IMR-90 (cell line): Measurements from ENCODE around the gene C10orf95. TPM values are rescaled to one million over a fixed set of nuclear protein-coding genes. Genes with fewer than 3 reads are reported as not detected.

ENCODE experiments used
- ATAC-seq: fragments of 200-7000 bp; cut with Tn5 transposase; 2 replicates; pipeline ENCODE4 v1.9.1; 2020; ENCODE audit warnings: low read depth, mild to moderate bottlenecking, moderate library complexity
- BruUV-seq: library from RNA; stranded (reverse); fragments of 400-500 nt; replicated peaks from 2 replicates; lab custom pipeline; 2021; lab: Mats Ljungman, UMichigan
- CTCF ChIA-PET: fragments of 300-600 bp; formaldehyde crosslinking; extraction: SDS; loops from one replicate; lab custom pipeline; 2021; ENCODE audit warnings: antibody characterized with exemption; lab: Yijun Ruan, JAX
- POLR2A ChIA-PET: fragments of 300-600 bp; sonication (Branson Sonifier 250); formaldehyde crosslinking; loops from one replicate; lab custom pipeline; 2022; ENCODE audit warnings: antibody characterized with exemption; ENCODE audit not compliant: unreplicated experiment; lab: Charles Lee
- DNase-seq: peaks from one replicate; pipeline ENCODE4 v3.0.0; 2013
- H2AFZ ChIP-seq: replicated peaks from 2 replicates; pipeline ENCODE3; 2013; ENCODE audit warnings: low read length, mild to moderate bottlenecking; ENCODE audit not compliant: poor library complexity
- H2AK5ac ChIP-seq: 2 replicates; pipeline ENCODE4 v1.6.1; 2013; ENCODE audit warnings: low read depth, low read length, inconsistent platforms
- H2AK9ac ChIP-seq: replicated peaks from 2 replicates; pipeline ENCODE3; 2013; ENCODE audit warnings: mild to moderate bottlenecking, low read depth, low read length, moderate library complexity; ENCODE audit not compliant: poor library complexity
- H2BK120ac ChIP-seq: 2 replicates; pipeline ENCODE4 v1.6.1; 2013; ENCODE audit warnings: low read depth, low read length, inconsistent platforms
- H2BK15ac ChIP-seq: 3 replicates; pipeline ENCODE4 v1.6.1; 2013; ENCODE audit warnings: low read depth, low read length, inconsistent platforms
- H2BK20ac ChIP-seq: 2 replicates; pipeline ENCODE4 v1.6.1; 2013; ENCODE audit warnings: low read depth, mild to moderate bottlenecking, inconsistent platforms, low read length, moderate library complexity
- H2BK5ac ChIP-seq: 2 replicates; pipeline ENCODE4 v1.6.1; 2013; ENCODE audit warnings: mild to moderate bottlenecking, low read depth, low read length, inconsistent platforms; ENCODE audit not compliant: poor library complexity, severe bottlenecking
- H3K14ac ChIP-seq: replicated peaks from 2 replicates; pipeline ENCODE4 v1.6.1; 2013; ENCODE audit warnings: low read depth, low read length, inconsistent platforms
- H3K18ac ChIP-seq: 2 replicates; pipeline ENCODE4 v1.6.1; 2013; ENCODE audit warnings: low read depth, low read length, control low read depth
- H3K23ac ChIP-seq: 2 replicates; pipeline ENCODE4 v1.6.1; 2013; ENCODE audit warnings: low read depth, low read length, inconsistent platforms
- H3K27ac ChIP-seq: 2 replicates; pipeline ENCODE4 v1.5.1; 2013; ENCODE audit warnings: mild to moderate bottlenecking, control low read depth, low read length; ENCODE audit not compliant: insufficient read depth
- H3K27me3 ChIP-seq: 2 replicates; pipeline ENCODE4 v1.6.1; 2013; ENCODE audit warnings: low read length; ENCODE audit not compliant: control insufficient read depth, insufficient read depth
- H3K36me3 ChIP-seq: 2 replicates; pipeline ENCODE4 v1.6.1; 2013; ENCODE audit warnings: low read length, mixed read lengths; ENCODE audit not compliant: control insufficient read depth, insufficient read depth
- H3K4ac ChIP-seq: 2 replicates; pipeline ENCODE4 v1.6.1; 2013; ENCODE audit warnings: low read depth, low read length, inconsistent platforms
- H3K4me1 ChIP-seq: 2 replicates; pipeline ENCODE4 v1.6.1; 2013; ENCODE audit warnings: low read length, mixed read lengths; ENCODE audit not compliant: control insufficient read depth, insufficient read depth
- H3K4me2 ChIP-seq: 2 replicates; pipeline ENCODE4 v1.6.1; 2013; ENCODE audit warnings: low read depth, mild to moderate bottlenecking, control low read depth, low read length, moderate library complexity
- H3K4me3 ChIP-seq: 2 replicates; pipeline ENCODE4 v1.5.1; 2013; ENCODE audit warnings: low read depth, mild to moderate bottlenecking, control low read depth, low read length, moderate library complexity; ENCODE audit not compliant: insufficient read depth
- H3K56ac ChIP-seq: 2 replicates; pipeline ENCODE4 v1.6.1; 2013; ENCODE audit warnings: low read length, inconsistent platforms; ENCODE audit not compliant: insufficient read depth; ENCODE audit errors: extremely low read depth
- H3K79me1 ChIP-seq, 2 experiments: 2 replicates each; pipeline ENCODE4 v1.6.1; 2013; ENCODE audit warnings: low read length in 2 of 2, inconsistent platforms in 1 of 2, low read depth in 1 of 2
- H3K9ac ChIP-seq: 2 replicates; pipeline ENCODE4 v1.6.1; 2013; ENCODE audit warnings: low read depth, low read length, control low read depth
- H3K9me1 ChIP-seq: 2 replicates; pipeline ENCODE4 v1.6.1; 2013; ENCODE audit warnings: low read length, inconsistent platforms; ENCODE audit not compliant: insufficient read depth
- H3K9me3 ChIP-seq: 2 replicates; pipeline ENCODE4 v1.6.1; 2013; ENCODE audit warnings: low read length; ENCODE audit not compliant: control insufficient read depth, insufficient read depth
- H4K20me1 ChIP-seq: 2 replicates; pipeline ENCODE4 v1.6.1; 2013; ENCODE audit warnings: low read length, inconsistent platforms; ENCODE audit not compliant: insufficient read depth
- H4K5ac ChIP-seq: 2 replicates; pipeline ENCODE4 v1.6.1; 2013; ENCODE audit warnings: mild to moderate bottlenecking, low read depth, low read length, control low read depth
- H4K8ac ChIP-seq, 2 experiments: 2 replicates each; pipeline ENCODE4 v1.6.1; 2013; ENCODE audit warnings: low read depth in 2 of 2, low read length in 2 of 2, control low read depth in 1 of 2, inconsistent platforms in 1 of 2
- H4K91ac ChIP-seq: 2 replicates; pipeline ENCODE4 v1.6.1; 2013; ENCODE audit warnings: low read depth, low read length, inconsistent platforms; ENCODE audit not compliant: insufficient read depth
- BHLHE40 ChIP-seq: fragments of 150-350 bp; IDR thresholded peaks from 2 replicates; pipeline ENCODE4 v1.6.1; 2016; ENCODE audit warnings: mild to moderate bottlenecking, low read depth, low read length
- CEBPB ChIP-seq: IDR thresholded peaks from 2 replicates; pipeline ENCODE4 v1.6.1; 2012; ENCODE audit warnings: low read depth, low read length, improper control_type of control experiment
- CHD1 ChIP-seq: IDR thresholded peaks from 2 replicates; pipeline ENCODE4 v1.6.1; 2012; ENCODE audit warnings: low read depth, low read length, improper control_type of control experiment
- CTCF ChIP-seq: conservative IDR thresholded peaks from 2 replicates; pipeline ENCODE4 v1.5.1; 2012; ENCODE audit warnings: mild to moderate bottlenecking, low read depth, low read length, improper control_type of control experiment
- FOS ChIP-seq: fragments of 150-350 bp; IDR thresholded peaks from 2 replicates; pipeline ENCODE4 v1.6.1; 2016; ENCODE audit warnings: low read depth, low read length
- MAFK ChIP-seq: IDR thresholded peaks from 2 replicates; pipeline ENCODE4 v1.6.1; 2012; ENCODE audit warnings: low read depth, low read length, improper control_type of control experiment
- MAZ ChIP-seq: IDR thresholded peaks from 2 replicates; pipeline ENCODE4 v1.6.1; 2012; ENCODE audit warnings: low read depth, mild to moderate bottlenecking, low read length, improper control_type of control experiment, moderate library complexity, borderline replicate concordance
- MXI1 ChIP-seq: IDR thresholded peaks from 2 replicates; pipeline ENCODE4 v1.6.1; 2012; ENCODE audit warnings: low read depth, mild to moderate bottlenecking, low read length, moderate library complexity, borderline replicate concordance
- NFE2L2 ChIP-seq: fragments of 150-350 bp; IDR thresholded peaks from 2 replicates; pipeline ENCODE4 v1.6.1; 2016; ENCODE audit warnings: low read depth, mild to moderate bottlenecking, low read length
- POLR2A ChIP-seq: IDR thresholded peaks from 2 replicates; pipeline ENCODE4 v1.6.1; 2012; ENCODE audit warnings: mild to moderate bottlenecking, low read depth, low read length
- RAD21 ChIP-seq: IDR thresholded peaks from 2 replicates; pipeline ENCODE4 v1.6.1; 2012; ENCODE audit warnings: low read length, improper control_type of control experiment
- RCOR1 ChIP-seq: IDR thresholded peaks from 2 replicates; pipeline ENCODE4 v1.6.1; 2012; ENCODE audit warnings: mild to moderate bottlenecking, low read length, improper control_type of control experiment; ENCODE audit not compliant: insufficient replicate concordance
- RFX5 ChIP-seq: IDR thresholded peaks from 2 replicates; pipeline ENCODE4 v1.8.0; 2012; ENCODE audit warnings: low read depth, mild to moderate bottlenecking, low read length, moderate library complexity
- SMC3 ChIP-seq: fragments of 150-350 bp; IDR thresholded peaks from 2 replicates; pipeline ENCODE4 v1.6.1; 2016; ENCODE audit warnings: low read depth, mild to moderate bottlenecking, antibody characterized with exemption, low read length, moderate library complexity
- WGBS, 2 experiments: methylation state at CpG; one replicate each; pipeline versions ENCODE4 v1.1.5 to v1.1.7; 2013; ENCODE audit warnings: missing lambda C conversion rate in 2 of 2; ENCODE audit not compliant: insufficient read length in 1 of 2; ENCODE audit errors: extremely low coverage in 2 of 2; 5-methylcytosine and 5-hydroxymethylcytosine counted together
- dilution Hi-C: fragments of 300-500 bp; cut with HindIII; formaldehyde crosslinking; loops from one replicate; pipeline ENCODE4 v1.14.3; 2018; ENCODE audit warnings: low sequenced_read_pairs; ENCODE audit not compliant: unreplicated experiment
- in situ Hi-C: fragments of 300-500 bp; cut with MboI; formaldehyde crosslinking; loops from 3 replicates; pipeline ENCODE4 v1.14.3; 2019; ENCODE audit warnings: low sequenced_read_pairs, inconsistent platforms, mixed read lengths
- intact Hi-C: fragments of 100-400 bp; cut with micrococcal nuclease; formaldehyde crosslinking; loops from 2 replicates; pipeline ENCODE4 v1.10.0; 2022
- polyA plus RNA-seq, 3 experiments: library from polyadenylated mRNA; depleted of rRNA; stranded (reverse); fragments of >200 nt; gene quantifications; 2 replicates each; pipeline ENCODE4 v1.2.3, GENCODE V29; 2012; ENCODE audit warnings: low replicate concordance in 1 of 3
- total RNA-seq: library from RNA; depleted of rRNA; stranded (reverse); fragments of >200 nt; gene quantifications from 2 replicates; pipeline ENCODE4 v1.2.3, GENCODE V29; 2012
- TF ChIP-seq, protein P1 (sequence below): fragments of 150-350 bp; IDR thresholded peaks from 2 replicates; pipeline ENCODE4 v1.6.1; 2016; ENCODE audit warnings: low read depth, mild to moderate bottlenecking, low read length, moderate library complexity, borderline replicate concordance
- TF ChIP-seq, protein P2 (sequence below): fragments of 150-350 bp; IDR thresholded peaks from 2 replicates; pipeline ENCODE4 v1.6.1; 2017; ENCODE audit warnings: mild to moderate bottlenecking, antibody characterized with exemption, low read length, low read depth

The C10orf95 gene
- total and polyA plus RNA-seq, 2 of the 4 experiments (the other 2 are of a cell fraction) = not detected

DNA sequence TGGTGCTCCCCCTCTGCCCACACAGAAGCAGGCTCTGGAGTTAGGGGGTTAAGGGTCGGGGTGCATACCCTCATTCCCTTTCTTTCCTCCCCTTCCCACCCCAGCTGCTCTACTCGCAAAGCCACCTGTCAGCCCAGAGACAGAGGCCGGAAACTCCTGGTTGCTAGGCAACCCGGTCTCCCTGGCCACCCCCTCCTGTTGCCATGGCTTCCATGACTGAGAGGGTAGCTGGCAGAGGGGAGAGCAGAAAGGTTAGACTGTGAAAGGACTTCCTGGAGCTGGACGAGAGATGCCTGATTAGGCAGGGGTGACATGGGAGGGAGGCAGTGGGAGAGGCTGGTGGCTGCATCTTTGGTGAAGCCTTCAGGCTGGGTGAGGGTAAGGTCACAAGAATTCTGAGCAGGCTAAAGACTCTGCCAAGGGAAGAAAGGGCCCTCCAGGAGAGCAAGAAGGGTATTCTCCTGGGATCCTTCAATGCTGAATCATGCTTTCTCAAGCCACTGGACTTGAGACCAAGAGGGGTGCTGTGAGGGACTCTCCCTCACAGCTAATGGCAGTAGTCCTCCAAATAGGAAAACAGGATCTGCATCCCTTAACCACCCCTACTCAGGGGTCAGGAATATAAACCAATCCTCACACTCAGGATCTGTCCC lies 38.2 kb downstream of the C10orf95 start:
- Histone ChIP-seq H3K9me3 (no peaks in the 10 kb centered on the region), H2BK15ac (no peak overlapping the region), H3K4me2 (no peak overlapping the region), H3K14ac (no peak overlapping the region), H4K8ac (no peak overlapping the region), H3K36me3 (no peaks in the 10 kb centered on the region), H4K5ac (no peak overlapping the region), H4K91ac (no peak overlapping the region), H3K4me1 (peaks cover 8% of the 10 kb centered on the region; the same call in 1 of the 2 replicates), H3K23ac (no peak overlapping the region), H2BK120ac (no peak overlapping the region), H2BK5ac (no peak overlapping the region), H3K27me3 (peaks cover 69% of the 10 kb centered on the region), H2AFZ (no peak overlapping the region), H3K9ac (no peak overlapping the region), H3K18ac (no peak overlapping the region), H3K4ac (no peak overlapping the region), H3K56ac (no peak overlapping the region), H2AK9ac (no peak overlapping the region), H3K79me1 (peaks cover 0 to 4% of the 10 kb centered on the region in 2 experiments; a peak in 1 of 4 replicates), H2AK5ac (no peak overlapping the region), H2BK20ac (no peak overlapping the region), H4K20me1 (no peaks in the 10 kb centered on the region), H3K9me1 (peaks cover 9% of the 10 kb centered on the region; the same call in 1 of the 2 replicates), H3K4me3 (no peak overlapping the region), H3K27ac (no peak overlapping the region)
- TF ChIP-seq BHLHE40 = no peak
- no peak for TF ChIP-seq RFX5
- TF ChIP-seq RAD21 = no peak
- TF ChIP-seq MAFK = no peak
- no peak for TF ChIP-seq POLR2A
- TF ChIP-seq MAZ = no peak
- TF ChIP-seq, protein P1, sequence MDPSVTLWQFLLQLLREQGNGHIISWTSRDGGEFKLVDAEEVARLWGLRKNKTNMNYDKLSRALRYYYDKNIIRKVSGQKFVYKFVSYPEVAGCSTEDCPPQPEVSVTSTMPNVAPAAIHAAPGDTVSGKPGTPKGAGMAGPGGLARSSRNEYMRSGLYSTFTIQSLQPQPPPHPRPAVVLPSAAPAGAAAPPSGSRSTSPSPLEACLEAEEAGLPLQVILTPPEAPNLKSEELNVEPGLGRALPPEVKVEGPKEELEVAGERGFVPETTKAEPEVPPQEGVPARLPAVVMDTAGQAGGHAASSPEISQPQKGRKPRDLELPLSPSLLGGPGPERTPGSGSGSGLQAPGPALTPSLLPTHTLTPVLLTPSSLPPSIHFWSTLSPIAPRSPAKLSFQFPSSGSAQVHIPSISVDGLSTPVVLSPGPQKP = no peak
- no peak for TF ChIP-seq MXI1
- TF ChIP-seq, protein P2, sequence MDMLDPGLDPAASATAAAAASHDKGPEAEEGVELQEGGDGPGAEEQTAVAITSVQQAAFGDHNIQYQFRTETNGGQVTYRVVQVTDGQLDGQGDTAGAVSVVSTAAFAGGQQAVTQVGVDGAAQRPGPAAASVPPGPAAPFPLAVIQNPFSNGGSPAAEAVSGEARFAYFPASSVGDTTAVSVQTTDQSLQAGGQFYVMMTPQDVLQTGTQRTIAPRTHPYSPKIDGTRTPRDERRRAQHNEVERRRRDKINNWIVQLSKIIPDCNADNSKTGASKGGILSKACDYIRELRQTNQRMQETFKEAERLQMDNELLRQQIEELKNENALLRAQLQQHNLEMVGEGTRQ = no peak
- TF ChIP-seq NFE2L2 = no peak
- no peak for TF ChIP-seq FOS
- TF ChIP-seq RCOR1 = no peak
- no peak for TF ChIP-seq CHD1
- TF ChIP-seq CEBPB = no peak
- no peak for TF ChIP-seq CTCF
- TF ChIP-seq SMC3 = no peak
- dilution Hi-C loops = no loop called here
- intact Hi-C loops = no loop called here
- DNase-seq (no peak), ATAC-seq (no peak)
- in situ Hi-C loops = no loop called here
- ChIA-PET POLR2A (no interaction called here), CTCF (no interaction called here)
- 29% methylated on average over 1 of the region's 5 CpGs; no CpG with 5 or more reads in 1 of the 2 experiments for WGBS, 2 experiments
- no TSS peak for BruUV-seq
